ENCODE data around the gene SLC44A3.
"Not testable (repeated sequence)": the region's sequence is repeated elsewhere in the genome, so short reads cannot be mapped to it uniquely, and the experiment has no call there.

SLC44A3 gene

GRCh38 chr1:94935476-94935875 lies 115.3 kb downstream of the SLC44A3 start:
- no peak for DNase-seq (ENCODE audit: low spot score)

- no peak for DNase-seq (ENCODE audit: low spot score)
Observed at GRCh38 chr1:94936861-94937620, 116.9 kb downstream of the SLC44A3 start.

DNA sequence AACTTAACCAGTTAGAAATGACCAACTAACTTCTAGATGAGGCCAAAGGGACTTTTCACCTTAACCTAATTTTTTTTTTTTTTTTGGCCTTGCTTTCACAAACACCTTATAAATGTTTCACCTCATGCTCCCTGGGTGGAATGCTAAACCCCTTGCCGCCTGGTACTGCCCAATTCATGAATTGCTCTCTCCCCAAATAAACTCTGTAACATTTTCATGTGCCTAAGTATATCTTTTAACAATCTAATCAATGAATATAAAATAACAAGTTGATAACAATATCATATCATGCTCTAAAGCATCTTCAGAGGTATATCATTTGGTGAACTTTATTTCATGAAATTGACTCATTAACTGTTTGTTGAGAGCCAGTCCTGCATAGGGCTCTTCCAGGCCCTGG lies 117.7 kb downstream of the SLC44A3 start:
- DNase-seq (ENCODE audit: low spot score): no peak

DNA sequence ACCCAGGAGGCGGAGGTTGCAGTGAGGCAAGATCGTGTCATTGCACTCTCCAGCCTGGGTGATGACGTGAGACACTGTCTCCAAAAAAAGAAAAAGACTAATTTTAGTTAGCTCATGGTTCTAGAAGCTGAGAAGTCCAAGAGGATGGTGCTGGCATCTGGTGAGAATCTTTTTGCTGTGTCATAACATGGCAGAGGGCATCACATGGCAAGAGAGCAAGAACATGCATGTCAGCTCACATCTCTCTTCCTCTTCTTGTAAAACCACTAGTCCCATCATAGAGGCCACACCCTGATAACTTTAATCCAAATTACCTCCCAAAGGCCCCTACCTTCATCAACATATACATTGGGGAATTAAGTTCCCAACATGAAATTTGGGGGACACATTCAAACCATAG lies 120.6 kb downstream of the SLC44A3 start:
- no peak for DNase-seq (ENCODE audit: low spot score)

GRCh38 chr1:94941480-94941879 lies 121.3 kb downstream of the SLC44A3 start:
- DNase-seq (ENCODE audit: low spot score): not testable (repeated sequence)

DNA sequence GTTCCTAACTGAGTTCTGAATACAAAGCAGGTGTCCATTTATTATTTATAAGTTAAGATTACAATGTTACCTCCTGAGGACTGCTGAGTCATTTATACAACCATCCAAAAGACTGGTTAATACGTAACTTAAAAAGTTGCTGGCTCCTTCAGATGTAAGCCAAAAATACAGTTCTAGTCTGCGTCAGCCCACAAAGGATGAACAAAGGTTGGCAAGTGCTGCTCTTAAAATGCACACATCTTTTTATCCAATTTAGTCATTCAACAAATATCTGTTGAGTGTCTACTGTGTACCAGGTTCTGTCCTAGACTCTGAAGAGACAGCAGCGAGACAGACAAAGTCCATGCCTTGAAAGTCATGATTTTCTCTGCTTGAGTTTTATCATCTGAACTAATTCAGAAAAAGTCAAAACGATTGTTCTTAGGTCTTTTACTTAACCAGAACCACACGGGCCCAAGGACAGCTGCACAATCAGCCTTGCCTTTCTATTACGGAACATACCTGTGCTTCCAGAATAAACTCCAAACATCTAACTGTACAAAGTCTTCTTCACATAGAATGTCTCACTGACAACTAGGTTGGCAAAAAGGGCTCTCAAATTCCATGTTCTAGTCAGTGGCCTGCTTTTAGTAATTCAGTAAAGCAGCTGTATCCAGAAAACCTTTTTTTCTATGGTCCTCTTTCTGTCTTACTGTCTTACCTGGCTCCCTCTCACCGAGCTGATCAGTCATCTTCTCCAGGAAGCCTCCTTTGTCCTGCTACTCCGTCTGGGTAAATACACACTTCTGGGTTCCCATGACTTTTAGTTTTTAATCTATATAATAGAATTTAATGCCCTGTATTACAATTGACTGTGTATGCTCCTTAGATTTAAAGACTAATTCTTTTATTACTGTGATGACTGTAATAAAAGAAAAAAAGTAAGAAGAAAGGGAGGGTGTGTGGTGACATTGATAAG lies 122.3 kb downstream of the SLC44A3 start:
- DNase-seq (ENCODE audit: low spot score): no peak

Data from HuH-7 (cell line).